D721Med (cell line): Measurements from ENCODE around the gene AGAP1.
"Not testable (repeated sequence)": the region's sequence is repeated elsewhere in the genome, so short reads cannot be mapped to it uniquely, and the experiment has no call there.

Source experiments
- DNase-seq: peaks from one replicate; pipeline ENCODE4 v3.0.0; 2011; ENCODE audit warnings: low spot score; ENCODE audit not compliant: insufficient read length
- FAIRE-seq: peaks from 2 replicates; lab custom pipeline; 2011; peaks lifted over from hg19 to GRCh38; lab: Jason Lieb, UNC
- TF ChIP-seq, protein P1 (sequence below): IDR thresholded peaks from 2 replicates; pipeline ENCODE4 v1.5.1; 2012; ENCODE audit warnings: mild to moderate bottlenecking, control low read depth; ENCODE audit not compliant: insufficient read depth; ENCODE audit errors: missing control alignments

AGAP1 gene

DNA sequence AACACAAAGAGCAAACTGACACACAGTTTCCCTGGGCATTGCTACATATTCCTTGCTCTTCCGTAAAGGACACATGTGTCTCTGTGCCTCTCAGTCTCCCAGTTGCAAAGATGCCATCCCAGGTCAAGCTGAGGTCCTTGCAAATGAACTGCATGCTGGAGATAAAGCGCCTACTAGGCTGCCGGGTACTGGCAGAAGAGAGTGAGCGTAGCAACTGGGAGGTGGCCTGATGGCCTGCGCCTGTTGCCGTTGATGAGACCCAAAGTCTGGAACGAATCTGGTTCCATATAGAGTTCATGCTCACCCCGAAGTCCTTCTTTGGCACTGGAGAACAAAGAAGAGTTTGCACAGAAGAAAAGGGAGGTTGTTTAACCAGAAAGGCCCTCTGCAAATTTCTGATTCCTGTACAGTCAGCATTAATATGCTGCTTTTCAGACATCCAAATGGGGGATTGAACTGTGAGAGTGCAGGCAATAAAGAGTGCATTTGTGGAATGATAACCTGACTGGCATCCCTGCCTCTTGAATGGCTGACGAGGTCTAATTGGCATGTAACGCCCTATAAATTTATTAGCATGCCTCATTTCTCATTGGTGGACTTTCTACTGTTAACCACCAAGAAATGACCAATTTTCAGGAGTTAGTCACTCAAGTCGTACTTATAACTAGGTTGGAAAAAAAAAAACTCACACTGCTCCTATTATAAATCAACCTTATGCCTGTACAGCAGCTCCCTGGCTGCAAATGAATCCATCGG, 595.6 kb downstream of the AGAP1 start:
- DNase-seq (no peak), FAIRE-seq (no peak)
- TF ChIP-seq, protein P1, sequence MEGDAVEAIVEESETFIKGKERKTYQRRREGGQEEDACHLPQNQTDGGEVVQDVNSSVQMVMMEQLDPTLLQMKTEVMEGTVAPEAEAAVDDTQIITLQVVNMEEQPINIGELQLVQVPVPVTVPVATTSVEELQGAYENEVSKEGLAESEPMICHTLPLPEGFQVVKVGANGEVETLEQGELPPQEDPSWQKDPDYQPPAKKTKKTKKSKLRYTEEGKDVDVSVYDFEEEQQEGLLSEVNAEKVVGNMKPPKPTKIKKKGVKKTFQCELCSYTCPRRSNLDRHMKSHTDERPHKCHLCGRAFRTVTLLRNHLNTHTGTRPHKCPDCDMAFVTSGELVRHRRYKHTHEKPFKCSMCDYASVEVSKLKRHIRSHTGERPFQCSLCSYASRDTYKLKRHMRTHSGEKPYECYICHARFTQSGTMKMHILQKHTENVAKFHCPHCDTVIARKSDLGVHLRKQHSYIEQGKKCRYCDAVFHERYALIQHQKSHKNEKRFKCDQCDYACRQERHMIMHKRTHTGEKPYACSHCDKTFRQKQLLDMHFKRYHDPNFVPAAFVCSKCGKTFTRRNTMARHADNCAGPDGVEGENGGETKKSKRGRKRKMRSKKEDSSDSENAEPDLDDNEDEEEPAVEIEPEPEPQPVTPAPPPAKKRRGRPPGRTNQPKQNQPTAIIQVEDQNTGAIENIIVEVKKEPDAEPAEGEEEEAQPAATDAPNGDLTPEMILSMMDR, result no peak

DNA sequence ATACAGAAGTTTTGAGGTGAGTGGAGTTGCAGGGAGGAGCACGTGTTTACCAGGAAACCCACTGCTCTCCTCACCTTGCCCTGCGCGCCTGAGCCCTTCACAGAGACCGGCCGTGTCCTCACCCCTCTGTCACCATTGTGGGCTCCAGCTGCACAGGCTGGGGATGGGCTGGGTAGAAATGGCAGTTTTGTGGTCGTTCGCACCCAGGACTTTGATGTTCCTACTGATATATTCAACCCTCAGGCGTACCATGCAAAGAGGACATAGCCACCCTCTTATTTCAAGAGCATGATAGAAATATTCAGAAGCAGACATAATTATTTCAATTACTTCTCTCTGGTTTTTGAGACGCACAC, 596.2 kb downstream of the AGAP1 start:
- DNase-seq (no peak), FAIRE-seq (no peak)
- TF ChIP-seq, protein P1, result no peak

DNA sequence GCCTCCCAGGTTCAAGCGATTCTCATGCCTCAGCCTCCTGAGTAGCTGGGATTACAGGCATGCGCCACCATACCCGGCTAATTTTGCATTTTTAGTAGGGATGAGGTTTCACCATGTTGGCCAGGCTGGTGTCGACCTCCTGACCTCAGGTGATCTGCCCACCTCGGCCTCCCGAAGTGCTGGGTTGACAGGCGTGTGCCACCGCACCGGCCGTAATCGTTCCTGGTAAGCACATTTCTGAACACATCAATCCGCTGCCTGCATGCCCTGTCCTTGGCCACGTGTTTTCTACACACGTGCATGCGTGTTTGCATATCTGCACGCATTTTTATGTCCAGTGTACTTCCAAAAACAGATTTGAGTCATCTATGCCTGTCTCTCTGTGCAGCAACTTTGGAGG, 597.0 kb downstream of the AGAP1 start:
- DNase-seq, FAIRE-seq: not testable (repeated sequence)

DNA sequence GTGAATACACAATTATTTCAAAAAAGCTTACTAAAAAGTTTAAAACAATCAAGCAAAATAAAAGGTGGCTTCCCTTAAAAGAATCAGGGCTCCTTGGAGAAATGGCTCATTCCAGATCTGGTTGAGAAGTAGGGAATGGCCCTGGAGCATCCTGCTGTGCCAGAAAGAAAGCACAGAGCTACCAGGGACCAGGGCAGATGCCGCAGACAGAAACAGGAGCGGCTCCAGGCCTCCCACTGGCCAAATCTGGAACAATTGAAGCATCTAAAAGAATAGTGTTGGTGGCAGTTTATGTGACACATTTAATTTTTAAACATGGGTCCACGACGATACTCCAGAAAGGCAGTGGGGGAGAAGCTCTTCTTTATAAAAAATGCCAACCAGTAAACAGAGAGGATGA, 598.9 kb downstream of the AGAP1 start:
- DNase-seq, result no peak
- no peak for FAIRE-seq
- TF ChIP-seq, protein P1, result no peak

DNA sequence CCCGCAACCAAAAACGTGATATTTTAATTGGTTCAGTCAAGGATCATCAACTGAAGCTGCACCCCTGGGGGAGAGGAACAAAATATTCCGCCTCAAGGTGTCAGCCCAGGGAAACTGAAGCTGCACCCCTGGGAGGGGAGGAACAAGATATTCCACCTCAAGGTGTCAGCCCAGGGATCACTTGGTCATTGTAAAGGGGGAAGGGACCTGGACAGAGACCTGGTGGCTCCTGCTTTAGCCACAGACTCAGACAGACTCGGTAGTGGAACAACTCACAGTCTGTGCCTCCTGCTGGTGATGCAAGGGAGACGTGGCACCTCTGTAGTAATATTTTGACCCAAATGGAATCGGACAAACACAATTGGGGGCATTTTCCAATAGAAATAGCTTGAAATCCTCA, 599.3 kb downstream of the AGAP1 start:
- no peak for FAIRE-seq
- no peak for DNase-seq
- TF ChIP-seq, protein P1, result no peak

DNA sequence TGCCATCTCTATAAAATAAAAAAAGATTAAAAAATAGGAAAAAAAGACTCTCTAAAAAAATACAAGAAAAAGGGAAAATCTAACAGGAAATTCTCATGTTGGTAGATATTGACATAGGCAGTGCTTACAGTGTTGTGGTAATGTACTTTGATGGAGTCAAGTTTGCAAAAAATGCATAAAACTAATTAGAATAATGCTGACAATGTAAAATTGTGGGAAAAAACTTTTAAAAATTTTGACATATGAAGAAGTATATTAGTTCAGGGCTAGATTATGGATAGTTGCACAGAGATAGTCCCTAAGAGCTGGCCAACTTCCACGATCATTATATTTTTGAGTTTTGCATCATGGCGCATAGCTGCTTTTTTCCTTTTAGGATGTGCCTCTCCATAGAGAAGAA, 601.7 kb downstream of the AGAP1 start:
- TF ChIP-seq, protein P1, result no peak
- FAIRE-seq, result no peak
- DNase-seq, result no peak

DNA sequence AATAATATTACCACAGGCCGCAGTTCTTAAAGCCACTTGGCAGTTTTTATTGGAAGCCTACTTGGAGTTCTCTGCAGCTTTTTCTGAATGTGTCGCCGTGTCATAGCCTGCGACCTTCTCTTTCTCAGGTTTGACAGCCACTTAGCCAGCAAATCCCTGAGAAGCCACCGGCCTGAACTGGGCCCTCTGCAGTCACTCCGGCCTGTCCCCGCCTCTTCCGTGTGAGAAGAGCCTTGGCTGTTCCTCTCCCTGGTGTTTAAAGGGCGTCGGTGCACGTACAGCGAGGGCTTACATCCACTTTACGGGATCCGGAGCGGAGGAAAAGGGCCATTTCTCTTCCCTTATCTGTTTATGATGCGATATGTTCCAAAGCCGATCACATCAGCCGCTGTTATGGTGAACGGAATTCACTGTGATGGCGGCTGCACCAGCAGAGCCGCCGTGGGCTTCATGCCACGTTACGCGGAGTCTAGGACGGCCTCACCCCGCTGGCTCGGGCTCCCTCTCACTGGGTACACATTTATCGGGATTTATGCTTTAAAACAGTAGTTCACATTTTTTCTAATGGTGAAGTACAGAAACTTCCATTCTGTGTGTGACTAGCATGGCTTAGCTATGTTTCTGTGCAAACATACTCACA, 607.6 kb downstream of the AGAP1 start:
- no peak for DNase-seq
- FAIRE-seq, result no peak
- TF ChIP-seq, protein P1, result no peak

DNA sequence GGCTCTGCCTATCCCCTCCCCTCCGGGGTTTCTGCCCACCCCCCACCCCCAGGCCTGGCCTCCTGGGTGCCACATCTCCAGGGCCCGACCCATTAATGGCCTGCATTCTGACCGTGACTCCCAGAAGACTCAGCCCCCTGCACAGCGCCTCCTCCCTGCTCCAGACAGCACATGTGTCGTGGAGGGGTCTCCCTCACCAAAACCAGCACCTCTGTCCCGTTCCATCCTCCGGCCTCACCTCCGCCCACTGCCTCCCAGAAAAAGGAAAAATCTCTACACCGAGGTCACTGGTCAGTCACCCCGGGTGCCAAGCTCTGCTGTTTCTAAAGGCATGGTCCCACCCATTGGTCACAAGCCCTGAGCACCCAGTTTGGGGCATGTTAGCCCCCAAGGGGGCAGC, 609.1 kb downstream of the AGAP1 start:
- TF ChIP-seq, protein P1, result no peak
- FAIRE-seq, result no peak

More for the DNA sequence above, 609.1 kb downstream of the AGAP1 start:
- DNase-seq, result no peak
